Pancreas (tissue), 10 donors: ENCODE results near the gene PDZD2. TPM values are rescaled to one million over a fixed set of nuclear protein-coding genes. Genes with fewer than 3 reads are reported as not detected.

Experiments used
- ATAC-seq, 4 donors: fragments of 200-7000 bp; cut with Tn5 transposase; one replicate each; pipeline versions ENCODE4 v1.8.0 to v1.9.1; 2020; ENCODE audit warnings: mild to moderate bottlenecking in 4 of 4, moderate library complexity in 4 of 4
- DNase-seq, 6 donors: peaks; one replicate each; pipeline ENCODE4 v3.0.0-alpha.2; 2020
- FAIRE-seq: peaks from 2 replicates; lab custom pipeline; 2012; peaks lifted over from hg19 to GRCh38; lab: Jason Lieb, UNC
- H3K27ac ChIP-seq, 4 donors: fragments of 200-600 bp; sonication (generic); 1 replicate in 3 of 4; 2 replicates in 1 of 4; pipeline versions ENCODE4 v1.5.0 to v1.8.0; 2020
- H3K27me3 ChIP-seq, 4 donors: fragments of 200-600 bp; one replicate each; pipeline ENCODE4 v1.8.0; 2021
- H3K36me3 ChIP-seq, 3 donors: fragments of 200-600 bp; sonication (generic) in 1 of 3; one replicate each; pipeline versions ENCODE4 v1.5.0 to v1.8.0; 2020 to 2021
- H3K4me1 ChIP-seq, 3 donors: fragments of 200-600 bp; one replicate each; pipeline ENCODE4 v1.8.0; 2021
- H3K4me3 ChIP-seq, 4 donors: fragments of 200-600 bp; sonication (generic) in 2 of 4; one replicate each; pipeline versions ENCODE4 v1.5.0 to v1.8.0; 2020 to 2021
- H3K9me3 ChIP-seq, 4 donors: fragments of 200-600 bp; one replicate each; pipeline ENCODE4 v1.8.0; 2021
- CTCF ChIP-seq, 4 donors: fragments of 200-600 bp; sonication (generic) in 3 of 4; IDR thresholded peaks; one replicate each; pipeline versions ENCODE4 v1.5.0 to v1.8.0; 2021; ENCODE audit warnings: antibody characterized with exemption in 4 of 4
- WGBS, 2 donors: extraction: QIAGEN DNeasy Blood & Tissue Kit; methylation state at CpG; one replicate each; pipeline ENCODE4 v1.1.7; 2013; 5-methylcytosine and 5-hydroxymethylcytosine counted together
- intact Hi-C, 3 donors: fragments of 100-400 bp; cut with DNase I; formaldehyde crosslinking; loops; one replicate each; pipeline versions ENCODE4 v1.11.1 to v1.14.2; 2022
- polyA plus RNA-seq, 2 donors: library from polyadenylated mRNA; stranded (reverse); fragments of 200-250 nt; gene quantifications; one replicate each; pipeline ENCODE4 v1.2.3, GENCODE V29; 2013
- total RNA-seq, 6 donors: library from RNA; stranded (reverse); fragmentation: NEBNext Ultra II Directional in 4 of 6; extraction: Animal tissue kit (Norgen Biotek cat#: 25700) in 4 of 6; gene quantifications; one replicate each; pipeline versions ENCODE4 v1.2.1 to v1.2.4, GENCODE V29; 2021 to 2023
- donor health status: healthy with polysubstance abuse.
- donor health status: DM: no; HTN: no; CAD: no; lungs with moderate emphysema.
- donor health status: DM: no; HTN: no; CAD: no.
- donor health status: control.
- donor health status: control.
- donor health status: Bipolar disorder and iron deficiency.
- donor health status: DM: yes; HTN: yes; CAD: no.
- donor health status: DM: no; HTN: no; CAD: no.
- donor health status: DM: no; HTN: no; CAD: no.
- donor health status: DM: yes; HTN: yes; CAD: no.

Gene PDZD2
- total and polyA plus RNA-seq, 8 donors = 1.4 to 4.5 (median 3.3) TPM

DNA sequence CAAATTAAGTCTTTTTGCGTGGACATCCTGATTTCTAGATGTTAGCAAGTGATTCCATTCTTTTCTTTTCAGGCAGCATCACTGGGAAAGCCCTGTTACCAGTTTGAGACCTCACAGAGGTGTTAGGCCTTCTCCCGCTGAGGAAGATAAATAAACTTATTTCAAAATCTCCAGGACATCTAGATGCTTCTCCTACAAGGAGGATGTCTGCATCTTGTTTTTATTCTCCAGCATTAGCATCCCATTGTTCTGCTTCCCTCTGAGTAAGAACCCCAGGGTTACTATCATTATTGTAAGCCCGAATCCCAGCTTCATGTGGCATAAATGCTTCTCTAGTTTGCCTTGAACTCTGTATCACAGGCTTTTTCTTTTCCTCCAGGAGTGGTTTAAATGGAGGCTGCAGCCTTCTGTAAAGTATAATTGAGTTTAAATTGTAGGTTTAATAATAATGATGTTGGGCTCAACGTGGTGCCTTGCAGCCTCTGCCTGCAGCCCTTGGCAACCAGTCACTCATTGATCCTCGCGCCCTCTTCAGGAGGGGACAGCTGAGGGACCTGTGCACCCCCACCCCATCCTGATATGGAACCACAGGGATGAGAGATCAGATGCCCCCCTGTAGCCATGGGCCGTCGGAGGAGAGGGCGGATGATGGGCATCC lies 114.9 kb downstream of the PDZD2 start:
- H3K4me1 ChIP-seq = no peaks in the 10 kb centered on the region
- no peak overlapping the region for H3K27ac ChIP-seq
- H3K4me3 ChIP-seq = no peak overlapping the region
- DNase-seq (no peak), ATAC-seq (no peak), FAIRE-seq (no peak)
- no peaks in the 10 kb centered on the region for H3K36me3 ChIP-seq
- no peaks in the 10 kb centered on the region for H3K27me3 ChIP-seq
- 46 to 54% methylated on average over 9 of the region's 9 CpGs for WGBS, 2 donors
- no peaks in the 10 kb centered on the region for H3K9me3 ChIP-seq
- intact Hi-C loops = no loop called here
- no peak for TF ChIP-seq CTCF (IDR thresholded peaks at IDR 0.05)

DNA sequence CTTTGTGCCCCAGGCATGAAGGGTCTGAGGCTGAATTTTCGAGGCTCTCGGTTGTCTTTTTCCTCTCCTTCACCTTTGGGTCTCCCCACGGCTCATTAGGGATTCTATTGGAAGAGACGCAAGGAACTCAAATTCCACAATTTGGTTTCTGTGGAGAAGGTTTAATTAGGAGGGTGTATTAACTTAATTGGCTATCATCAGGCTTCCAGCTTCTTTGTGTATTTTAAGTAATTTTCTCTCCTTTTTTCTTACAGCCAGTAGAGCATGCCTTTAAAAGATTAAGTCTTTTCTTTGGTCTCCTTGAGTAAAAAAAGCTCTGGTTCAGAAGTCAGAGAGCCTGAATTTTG lies 115.4 kb downstream of the PDZD2 start:
- no peak for ATAC-seq

GRCh38 chr5:31754741-31755675 lies 116.1 kb downstream of the PDZD2 start:
- H3K27ac ChIP-seq = no peak overlapping the region
- 64 to 79% methylated on average over 20 of the region's 20 CpGs for WGBS, 2 donors

More for the DNA sequence above, 115.4 kb downstream of the PDZD2 start:
- no peak overlapping the region for H3K4me3 ChIP-seq
- intact Hi-C loops = no loop called here
- FAIRE-seq = no peak
- H3K36me3 ChIP-seq = no peaks in the 10 kb centered on the region
- H3K27me3 ChIP-seq = no peaks in the 10 kb centered on the region
- no peak for TF ChIP-seq CTCF (IDR thresholded peaks at IDR 0.05)
- no peaks in the 10 kb centered on the region for H3K9me3 ChIP-seq
- DNase-seq = no peak
- H3K4me1 ChIP-seq = no peaks in the 10 kb centered on the region
- H3K27ac ChIP-seq = no peak overlapping the region
- 55% methylated on average over 4 of the region's 4 CpGs for WGBS, 2 donors

DNA sequence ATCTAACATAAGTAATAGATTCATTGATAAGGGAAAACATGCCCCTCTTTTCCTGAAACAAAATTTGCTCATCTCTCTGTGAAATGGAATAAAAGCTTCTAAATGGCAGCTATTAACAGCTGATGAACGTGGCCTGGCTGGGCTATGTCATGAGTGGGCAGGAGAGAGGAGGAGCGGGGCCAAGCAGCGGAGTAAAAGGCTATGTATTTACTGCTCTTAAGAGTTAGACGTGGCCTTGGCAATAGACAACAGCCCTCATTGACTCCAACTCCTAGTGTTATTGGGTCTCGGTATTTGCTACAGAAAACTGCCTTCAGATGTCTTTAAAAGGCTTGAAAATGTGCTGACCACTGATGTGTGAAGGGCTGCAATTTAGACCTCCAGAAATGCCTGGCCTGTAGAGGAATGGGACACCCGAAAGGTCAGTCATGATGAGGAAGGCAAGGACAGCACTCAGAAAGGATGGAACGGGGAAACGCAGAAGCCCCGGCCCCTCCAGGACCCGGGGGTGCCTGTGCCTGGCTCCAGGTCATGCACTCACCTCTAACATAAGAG lies 116.8 kb downstream of the PDZD2 start:
- no peak for DNase-seq
- intact Hi-C loops = no loop called here
- TF ChIP-seq CTCF (IDR thresholded peaks at IDR 0.05) = no peak
- WGBS, 2 donors = 62 to 67% methylated on average over 10 of the region's 10 CpGs
- no peak for FAIRE-seq
- ATAC-seq = peak in 2 of 4 donors; percentile 46 to 68
- Histone ChIP-seq H3K4me3 (no peak overlapping the region), H3K4me1 (no peaks in the 10 kb centered on the region), H3K27ac (no peak overlapping the region), H3K9me3 (no peaks in the 10 kb centered on the region), H3K27me3 (no peaks in the 10 kb centered on the region), H3K36me3 (no peaks in the 10 kb centered on the region)

More at GRCh38 chr5:31754741-31755675, 116.1 kb downstream of the PDZD2 start:
- Histone ChIP-seq H3K36me3 (no peaks in the 10 kb centered on the region), H3K27me3 (no peaks in the 10 kb centered on the region), H3K4me3 (no peak overlapping the region), H3K4me1 (no peaks in the 10 kb centered on the region), H3K9me3 (no peaks in the 10 kb centered on the region)
- intact Hi-C loops = no loop called here
- no peak for FAIRE-seq
- TF ChIP-seq CTCF (IDR thresholded peaks at IDR 0.05) = no peak
- no peak for DNase-seq
- peak in 1 of 4 donors; percentile 7 for ATAC-seq
